Hepatocyte (in vitro differentiated cells): Measurements from ENCODE around the gene PROK2. TPM values are rescaled to one million over a fixed set of nuclear protein-coding genes. Genes with fewer than 3 reads are reported as not detected.

Experiments used
- DNase-seq: peaks from one replicate; pipeline ENCODE4 v3.0.0-alpha.2; 2016; ENCODE audit warnings: low spot score
- H2AFZ ChIP-seq: fragments of 200-600 bp; sonication (generic); 2 replicates; pipeline ENCODE4 v1.6.0; 2016; ENCODE audit warnings: antibody characterized with exemption, mild to moderate bottlenecking
- H3K27ac ChIP-seq: fragments of 200-600 bp; sonication (generic); 2 replicates; pipeline ENCODE4 v1.5.1; 2016; ENCODE audit warnings: mild to moderate bottlenecking
- H3K27me3 ChIP-seq: fragments of 200-600 bp; sonication (generic); 2 replicates; pipeline ENCODE4 v1.6.1; 2016
- H3K36me3 ChIP-seq: fragments of 200-600 bp; sonication (generic); replicated peaks from 2 replicates; pipeline ENCODE4 v1.5.1; 2016; ENCODE audit warnings: low read depth; ENCODE audit not compliant: insufficient read depth
- H3K4me1 ChIP-seq: fragments of 200-600 bp; sonication (generic); 2 replicates; pipeline ENCODE4 v1.5.1; 2016; ENCODE audit warnings: mild to moderate bottlenecking, moderate library complexity; ENCODE audit not compliant: insufficient read depth
- H3K4me2 ChIP-seq: fragments of 200-600 bp; sonication (generic); 2 replicates; pipeline ENCODE4 v1.6.0; 2016
- H3K4me3 ChIP-seq: fragments of 200-600 bp; sonication (generic); 2 replicates; pipeline ENCODE4 v1.5.1; 2016; ENCODE audit warnings: mild to moderate bottlenecking
- H3K79me2 ChIP-seq: fragments of 200-600 bp; sonication (generic); 2 replicates; pipeline ENCODE4 v1.6.0; 2017; ENCODE audit warnings: mild to moderate bottlenecking
- H3K9me2 ChIP-seq: fragments of 200-600 bp; sonication (generic); replicated peaks from 2 replicates; pipeline ENCODE4 v1.6.0; 2017; ENCODE audit warnings: mild to moderate bottlenecking; ENCODE audit not compliant: insufficient read depth
- H3K9me3 ChIP-seq: fragments of 200-600 bp; sonication (generic); 2 replicates; pipeline ENCODE4 v1.5.1; 2016; ENCODE audit warnings: low read depth, mild to moderate bottlenecking
- H4K20me1 ChIP-seq: fragments of 200-600 bp; sonication (generic); 2 replicates; pipeline ENCODE4 v1.6.0; 2016; ENCODE audit warnings: mild to moderate bottlenecking; ENCODE audit not compliant: insufficient read depth, poor library complexity, severe bottlenecking
- CTCF ChIP-seq: fragments of 200-600 bp; sonication (generic); IDR thresholded peaks from 2 replicates; pipeline ENCODE4 v1.5.1; 2016; ENCODE audit warnings: antibody characterized with exemption, mild to moderate bottlenecking; ENCODE audit not compliant: poor library complexity
- EZH2 ChIP-seq: fragments of 200-600 bp; sonication (generic); IDR thresholded peaks from 2 replicates; pipeline ENCODE4 v1.6.1; 2016; ENCODE audit warnings: antibody characterized with exemption, mild to moderate bottlenecking, borderline replicate concordance
- EZH2phosphoT487 ChIP-seq: fragments of 200-600 bp; sonication (generic); IDR thresholded peaks from one replicate; pipeline ENCODE4 v1.6.1; 2018; ENCODE audit warnings: antibody characterized with exemption, mild to moderate bottlenecking, low read depth, moderate library complexity; ENCODE audit not compliant: unreplicated experiment, severe bottlenecking
- WGBS: methylation state at CpG from one replicate; pipeline ENCODE4 v1.1.6; 2016; ENCODE audit warnings: low lambda C conversion rate; ENCODE audit errors: missing lambda C conversion rate; 5-methylcytosine and 5-hydroxymethylcytosine counted together
- polyA plus RNA-seq: library from polyadenylated mRNA; unstranded; fragments of >200 nt; fragmentation: Nextera tagmentation; extraction: Ambion mirVana; gene quantifications from 2 replicates; pipeline ENCODE4 v1.2.1, GENCODE V29; 2016
- total RNA-seq: library from RNA; depleted of rRNA; stranded (reverse); fragments of >200 nt; gene quantifications from 2 replicates; pipeline ENCODE4 v1.2.3, GENCODE V29; 2014

The PROK2 gene
- total and polyA plus RNA-seq, 2 experiments from 2014 or later = not detected

- peaks cover 6% of the 10 kb centered on the region for H3K27me3 ChIP-seq
- no peak for DNase-seq
- H3K4me2 ChIP-seq = no peak overlapping the region
- H3K4me3 ChIP-seq = no peak overlapping the region
- no peaks in the 10 kb centered on the region for H3K36me3 ChIP-seq
- H3K27ac ChIP-seq = no peak overlapping the region
- H4K20me1 ChIP-seq = no peaks in the 10 kb centered on the region
- no peak overlapping the region for H2AFZ ChIP-seq
- H3K4me1 ChIP-seq = no peaks in the 10 kb centered on the region
- no peaks in the 10 kb centered on the region for H3K9me2 ChIP-seq
- H3K9me3 ChIP-seq = no peaks in the 10 kb centered on the region
- TF ChIP-seq EZH2 (no peak), CTCF (no peak), EZH2phosphoT487 (no peak)
- H3K79me2 ChIP-seq = no peaks in the 10 kb centered on the region
- WGBS = 88% methylated on average over 7 of the region's 7 CpGs
Measured at GRCh38 chr3:71815340-71816067, 30.6 kb upstream of the PROK2 start.

GRCh38 chr3:71813704-71814103 lies 28.8 kb upstream of the PROK2 start:
- Histone ChIP-seq H3K27ac (no peak overlapping the region), H3K4me3 (no peak overlapping the region), H2AFZ (no peak overlapping the region), H4K20me1 (no peaks in the 10 kb centered on the region), H3K36me3 (no peaks in the 10 kb centered on the region), H3K9me2 (no peaks in the 10 kb centered on the region), H3K4me2 (no peak overlapping the region), H3K79me2 (no peaks in the 10 kb centered on the region), H3K27me3 (peaks cover 6% of the 10 kb centered on the region), H3K9me3 (no peaks in the 10 kb centered on the region), H3K4me1 (no peaks in the 10 kb centered on the region)
- WGBS = 91% methylated on average over 3 of the region's 3 CpGs
- TF ChIP-seq EZH2phosphoT487 = no peak
- no peak for TF ChIP-seq CTCF
- TF ChIP-seq EZH2 = no peak
- no peak for DNase-seq

GRCh38 chr3:71813073-71813472 lies 28.1 kb upstream of the PROK2 start:
- no peaks in the 10 kb centered on the region for H3K36me3 ChIP-seq
- H3K27me3 ChIP-seq = peaks cover 6% of the 10 kb centered on the region
- H3K9me3 ChIP-seq = no peaks in the 10 kb centered on the region
- H4K20me1 ChIP-seq = no peaks in the 10 kb centered on the region
- no peak for DNase-seq
- H2AFZ ChIP-seq = no peak overlapping the region
- no peak overlapping the region for H3K27ac ChIP-seq
- H3K4me2 ChIP-seq = no peak overlapping the region
- H3K4me1 ChIP-seq = no peaks in the 10 kb centered on the region
- WGBS = 90% methylated on average over 4 of the region's 4 CpGs
- no peaks in the 10 kb centered on the region for H3K79me2 ChIP-seq
- no peak overlapping the region for H3K4me3 ChIP-seq
- TF ChIP-seq EZH2phosphoT487 = no peak
- no peak for TF ChIP-seq CTCF
- TF ChIP-seq EZH2 = no peak
- H3K9me2 ChIP-seq = no peaks in the 10 kb centered on the region
